H54 (cell line): ENCODE measurements around the gene GPRIN3.
"Not testable (repeated sequence)": the region's sequence is repeated elsewhere in the genome, so short reads cannot be mapped to it uniquely, and the experiment has no call there.

Source experiments
- DNase-seq: peaks from one replicate; pipeline ENCODE4 v3.0.0; 2011; ENCODE audit warnings: low spot score, mixed read lengths; ENCODE audit not compliant: insufficient read length
- FAIRE-seq: peaks from 3 replicates; lab custom pipeline; 2011; peaks lifted over from hg19 to GRCh38; lab: Jason Lieb, UNC
- POLR2A ChIP-seq: IDR thresholded peaks from 2 replicates; pipeline ENCODE4 v1.6.1; 2011; ENCODE audit warnings: low read depth, mild to moderate bottlenecking, low read length

GPRIN3 gene

DNA sequence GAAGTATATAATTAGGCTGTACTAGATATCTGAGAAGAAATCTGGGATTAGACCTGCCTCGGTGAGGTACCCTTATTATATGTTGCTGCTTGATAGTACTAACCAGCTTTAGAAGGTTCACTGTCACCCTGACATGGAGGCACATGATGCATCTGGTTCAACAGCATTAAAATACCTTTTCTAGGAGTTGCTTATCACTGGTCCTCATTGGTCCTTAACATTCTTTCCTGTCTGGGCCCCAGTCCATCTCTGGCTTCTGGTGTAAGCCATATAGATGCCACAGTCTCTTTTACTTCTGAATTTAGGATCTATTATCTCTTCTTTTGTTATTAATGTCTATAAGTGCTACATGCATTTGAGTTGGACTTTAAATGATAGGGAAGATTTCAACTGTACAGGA lies 40.2 kb downstream of the GPRIN3 start:
- TF ChIP-seq POLR2A: no peak
- DNase-seq (no peak), FAIRE-seq (no peak)

GRCh38 chr4:89266128-89266527 lies 41.5 kb downstream of the GPRIN3 start:
- no peak for FAIRE-seq
- no peak for DNase-seq
- no peak for TF ChIP-seq POLR2A

DNA sequence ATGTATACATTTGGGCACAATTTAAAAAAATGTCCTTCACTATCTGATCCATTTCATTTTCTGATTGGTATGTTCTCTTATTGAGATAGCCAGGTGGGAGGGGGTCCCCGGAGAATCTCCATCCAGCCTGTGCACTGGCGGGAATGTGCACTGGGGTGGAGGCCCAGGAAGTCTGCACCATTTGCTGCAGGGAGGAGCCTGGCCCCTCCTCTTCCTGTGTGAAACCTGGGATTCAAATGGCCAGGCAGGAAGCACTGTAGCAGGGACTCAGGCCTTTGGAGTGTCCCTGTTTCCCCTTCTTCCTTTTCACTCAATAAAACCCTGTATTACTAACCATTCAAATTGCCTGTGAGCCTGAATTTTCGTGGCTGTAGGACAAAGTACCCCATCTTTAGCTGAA lies 44.3 kb downstream of the GPRIN3 start:
- no peak for DNase-seq
- no peak for TF ChIP-seq POLR2A
- FAIRE-seq: no peak

- TF ChIP-seq POLR2A: no peak
- DNase-seq (no peak), FAIRE-seq (no peak)
These were observed 48.1 kb downstream of the GPRIN3 start for GRCh38 chr4:89259301-89260028.

DNA sequence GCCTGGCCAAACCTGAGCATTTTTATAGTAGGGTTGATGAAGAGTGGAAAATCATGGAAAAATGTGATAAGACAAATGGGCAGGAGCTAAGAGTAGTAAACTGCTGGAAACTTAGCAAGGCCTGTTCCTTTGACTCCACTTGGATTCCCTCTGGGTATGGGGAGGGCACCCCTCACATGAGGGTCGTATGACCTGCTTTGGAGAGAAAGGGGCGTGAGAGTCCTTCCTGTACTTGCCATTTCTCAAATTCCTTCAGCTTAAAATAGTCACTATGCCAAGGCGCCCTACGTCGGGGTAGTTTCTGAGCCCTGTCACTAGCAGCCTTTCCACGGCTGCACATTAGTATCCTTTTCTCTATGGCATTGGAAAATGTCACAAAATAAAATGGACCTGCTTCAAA lies 49.1 kb downstream of the GPRIN3 start:
- FAIRE-seq (no peak), DNase-seq (no peak)
- no peak for TF ChIP-seq POLR2A

GRCh38 chr4:89257376-89257775 lies 50.2 kb downstream of the GPRIN3 start:
- DNase-seq: no peak
- no peak for TF ChIP-seq POLR2A
- no peak for FAIRE-seq

DNA sequence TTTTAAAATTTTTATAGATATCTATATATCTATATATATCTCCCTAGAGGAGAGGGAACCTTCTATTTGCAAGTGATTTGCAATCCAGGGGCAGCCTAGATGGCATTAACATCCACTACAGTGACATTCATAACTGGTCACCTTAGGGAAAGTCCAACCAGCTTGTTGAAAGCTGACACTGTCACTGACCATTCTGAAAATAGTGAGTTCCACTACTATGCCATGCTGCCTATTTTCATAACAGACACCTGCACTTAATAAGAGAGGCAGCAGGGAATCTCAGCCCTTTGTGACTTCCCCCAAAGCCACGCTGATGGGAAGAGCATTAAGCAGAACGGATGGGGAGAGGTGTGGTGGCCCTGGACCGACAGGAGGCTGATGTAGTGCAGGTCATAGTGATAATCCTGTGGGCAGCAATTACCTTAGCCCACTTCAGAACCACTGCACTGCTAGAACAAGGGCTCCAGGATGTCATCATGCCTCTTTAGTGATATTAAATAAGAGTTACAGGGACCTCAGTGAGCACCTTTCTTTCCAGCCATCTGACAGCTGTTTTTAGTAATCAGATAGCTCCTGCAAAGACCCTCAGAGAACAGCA lies 51.3 kb downstream of the GPRIN3 start:
- FAIRE-seq: no peak
- no peak for TF ChIP-seq POLR2A
- no peak for DNase-seq

- peak; percentile 16 for DNase-seq
- no peak for FAIRE-seq
These were observed 52.8 kb downstream of the GPRIN3 start for GRCh38 chr4:89254847-89255246.

DNA sequence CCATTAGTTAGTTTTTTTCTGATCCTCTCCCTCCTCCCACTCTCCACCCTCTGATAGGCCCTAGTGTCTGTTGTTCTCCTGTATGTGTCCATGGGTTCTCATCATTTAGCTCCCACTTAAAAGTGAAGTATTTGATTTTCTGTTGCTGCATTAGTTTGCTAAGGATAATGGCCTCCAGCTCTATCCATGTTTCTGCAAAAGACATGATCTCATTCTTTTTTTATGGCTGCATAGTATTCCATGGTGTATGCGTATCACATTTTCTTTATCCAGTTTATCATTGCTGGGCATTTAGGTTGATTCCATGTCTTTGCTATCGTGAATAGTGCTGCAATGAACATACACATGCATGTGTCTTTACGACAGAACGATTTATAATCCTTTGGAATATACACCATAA lies 53.3 kb downstream of the GPRIN3 start:
- not testable (repeated sequence) for DNase-seq, FAIRE-seq

More at GRCh38 chr4:89254847-89255246, 52.8 kb downstream of the GPRIN3 start:
- TF ChIP-seq POLR2A: no peak

GRCh38 chr4:89253935-89254334 lies 53.7 kb downstream of the GPRIN3 start:
- DNase-seq: no peak
- no peak for FAIRE-seq
- TF ChIP-seq POLR2A: no peak

- no peak for DNase-seq
- FAIRE-seq: no peak
- no peak for TF ChIP-seq POLR2A
These were observed 54.3 kb downstream of the GPRIN3 start for GRCh38 chr4:89253311-89253710.

DNA sequence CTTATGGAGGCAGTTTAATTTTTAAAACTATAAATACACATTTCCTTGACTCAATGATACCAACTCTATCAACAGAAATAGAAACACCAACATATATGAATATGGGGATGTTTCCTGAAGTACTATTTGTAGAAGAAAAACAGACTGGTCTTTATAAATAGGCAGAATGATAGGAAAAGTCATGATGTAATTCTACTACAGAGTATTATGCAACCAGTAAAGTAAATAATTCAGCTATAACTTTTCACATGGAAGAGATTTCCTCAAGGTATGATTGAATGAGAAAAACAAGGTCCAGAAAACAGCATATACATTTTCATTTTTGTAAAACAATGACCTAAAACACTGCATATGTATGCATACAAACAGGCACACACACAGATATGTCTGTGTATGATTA lies 56.2 kb downstream of the GPRIN3 start:
- FAIRE-seq (no peak), DNase-seq (no peak)
- no peak for TF ChIP-seq POLR2A

DNA sequence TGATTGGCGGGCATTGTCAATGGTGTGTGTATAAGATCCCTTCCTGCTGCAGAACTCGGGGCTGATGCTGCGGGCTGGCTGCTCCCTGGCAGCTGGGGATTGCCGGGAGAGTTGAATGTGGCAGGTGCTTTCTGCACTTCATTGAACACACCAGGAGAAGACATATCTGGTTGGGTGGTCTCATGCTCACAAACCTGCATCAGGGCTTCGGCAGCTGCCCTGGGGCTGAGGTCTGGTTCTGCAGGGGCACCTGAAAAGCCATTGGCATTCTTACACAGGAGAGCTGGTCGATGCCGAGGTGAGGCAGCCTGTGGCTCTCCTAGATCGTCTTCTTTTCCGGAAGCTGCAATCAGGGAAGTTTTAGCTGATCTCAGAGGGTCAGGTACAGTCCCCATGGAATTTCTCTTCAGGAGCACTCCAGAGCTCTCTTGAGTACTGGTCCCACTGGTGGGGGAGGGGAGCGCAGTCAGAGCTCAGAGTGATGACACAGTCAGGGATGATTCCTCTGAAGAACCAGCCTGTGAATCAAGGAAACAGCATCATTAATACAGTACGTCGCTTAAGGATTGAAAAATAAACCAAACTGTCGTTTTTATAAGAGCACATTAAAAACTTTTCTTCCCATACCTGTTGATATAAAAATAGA lies 57.8 kb downstream of the GPRIN3 start:
- DNase-seq (no peak), FAIRE-seq (no peak)
- no peak for TF ChIP-seq POLR2A

GRCh38 chr4:89249313-89249712 lies 58.3 kb downstream of the GPRIN3 start:
- FAIRE-seq (no peak), DNase-seq (no peak)
- no peak for TF ChIP-seq POLR2A
